ENCODE data around the gene ADAM33. TPM values are rescaled to one million over a fixed set of nuclear protein-coding genes. Genes with fewer than 3 reads are reported as not detected.

Gene ADAM33
- total RNA-seq, 1 experiment from 2014 or later = not detected

DNA sequence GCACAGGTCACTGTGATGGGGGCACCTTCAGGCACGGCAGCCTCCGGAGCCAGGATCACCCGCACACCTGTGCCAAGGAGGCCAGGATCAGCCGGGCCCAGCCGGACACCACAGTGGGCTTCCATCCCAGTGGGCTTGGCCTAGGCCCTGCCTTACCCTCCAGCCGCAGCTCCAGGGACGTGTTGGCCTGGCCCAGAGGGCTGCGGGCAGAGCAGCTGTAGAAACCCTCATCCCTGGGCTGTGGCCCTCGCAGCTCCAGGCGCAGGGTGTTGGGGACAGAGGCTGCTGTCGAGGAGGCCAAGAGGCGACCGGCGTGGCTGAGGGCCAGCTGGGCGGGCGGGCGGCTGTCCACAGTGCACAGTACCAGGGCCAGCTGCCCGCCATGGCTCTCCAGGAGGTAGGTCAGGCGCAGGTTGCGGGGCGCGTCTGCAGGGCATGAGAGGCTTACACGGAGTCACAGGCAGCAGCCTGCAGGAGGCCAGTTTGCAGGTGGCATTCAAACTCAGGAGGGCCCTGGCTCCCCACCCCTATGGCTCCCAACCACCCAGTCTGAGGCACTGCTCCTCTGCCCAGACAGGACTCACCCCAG lies 11.0 kb upstream of the ADAM33 start:
- in situ Hi-C loops (cut with HindIII; ENCODE audit: low pct_unique_long_range_greater_than_20kb, low sequenced_read_pairs) = no loop called here

DNA sequence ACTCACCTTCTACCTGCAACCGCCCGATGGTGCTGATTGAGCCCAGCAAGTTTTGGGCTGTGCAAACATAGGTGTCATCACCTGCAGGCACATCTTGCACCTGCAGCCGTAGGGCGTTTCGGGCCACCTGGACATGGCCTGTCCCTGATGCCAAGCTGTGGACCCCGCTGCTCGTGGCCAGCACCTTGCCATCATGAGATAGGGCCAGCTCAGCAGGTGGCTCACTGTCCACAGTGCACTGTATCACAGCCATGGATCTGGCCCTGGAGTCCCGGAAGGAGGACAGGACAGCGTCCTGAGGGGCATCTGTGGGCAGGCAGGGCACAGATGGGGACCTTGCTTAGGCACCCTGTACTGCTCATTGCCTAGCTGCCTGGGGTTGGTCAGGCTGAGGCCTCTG lies 10.1 kb upstream of the ADAM33 start:
- no peak for DNase-seq (ENCODE audit: low read depth)
- in situ Hi-C loops (cut with HindIII; ENCODE audit: low pct_unique_long_range_greater_than_20kb, low sequenced_read_pairs) = no loop called here

More for the DNA sequence above, 11.0 kb upstream of the ADAM33 start:
- no peak for DNase-seq (ENCODE audit: low read depth)

DNA sequence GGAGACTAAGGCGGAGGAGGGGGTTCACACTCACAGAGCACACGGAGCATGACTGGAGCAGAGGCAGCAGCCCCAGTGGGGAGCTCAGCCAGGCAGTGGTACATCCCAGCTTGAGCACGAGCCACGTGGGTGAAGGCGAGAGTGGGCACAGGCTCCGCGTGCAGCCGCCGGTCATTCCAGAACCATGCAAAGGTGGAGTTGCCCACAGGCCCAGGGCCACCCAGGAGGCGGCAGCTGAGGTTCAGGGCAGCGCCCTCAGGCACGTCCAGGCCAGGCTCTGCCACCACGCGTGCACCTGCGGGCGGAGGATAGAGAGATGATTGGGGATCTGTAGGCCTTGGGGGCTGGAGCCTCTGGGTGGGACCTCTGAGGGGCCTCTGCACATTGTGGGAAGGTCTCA lies 9.5 kb upstream of the ADAM33 start:
- in situ Hi-C loops (cut with HindIII; ENCODE audit: low pct_unique_long_range_greater_than_20kb, low sequenced_read_pairs) = no loop called here
- no peak for DNase-seq (ENCODE audit: low read depth)

DNA sequence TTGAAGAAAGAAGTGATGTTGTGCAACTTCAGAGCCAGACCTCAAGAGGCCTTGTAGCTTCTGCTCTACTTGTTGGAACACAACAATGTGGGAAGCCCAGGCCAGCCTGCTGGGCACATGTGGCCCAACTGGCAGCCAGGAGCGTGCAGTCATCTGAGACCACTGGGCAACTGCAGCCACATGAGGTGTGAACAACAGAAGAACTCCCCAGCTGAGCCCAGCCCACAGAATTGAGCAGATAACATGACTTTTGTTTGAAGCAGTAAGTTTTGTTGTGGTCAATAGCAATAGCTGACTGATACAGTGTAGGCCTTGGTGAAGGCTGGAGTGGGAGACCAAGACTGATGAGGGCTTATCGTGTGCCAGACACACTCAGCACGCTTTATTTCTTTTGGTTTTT lies 8.6 kb upstream of the ADAM33 start:
- DNase-seq (ENCODE audit: low read depth) = no peak
- in situ Hi-C loops (cut with HindIII; ENCODE audit: low pct_unique_long_range_greater_than_20kb, low sequenced_read_pairs) = no loop called here

DNA sequence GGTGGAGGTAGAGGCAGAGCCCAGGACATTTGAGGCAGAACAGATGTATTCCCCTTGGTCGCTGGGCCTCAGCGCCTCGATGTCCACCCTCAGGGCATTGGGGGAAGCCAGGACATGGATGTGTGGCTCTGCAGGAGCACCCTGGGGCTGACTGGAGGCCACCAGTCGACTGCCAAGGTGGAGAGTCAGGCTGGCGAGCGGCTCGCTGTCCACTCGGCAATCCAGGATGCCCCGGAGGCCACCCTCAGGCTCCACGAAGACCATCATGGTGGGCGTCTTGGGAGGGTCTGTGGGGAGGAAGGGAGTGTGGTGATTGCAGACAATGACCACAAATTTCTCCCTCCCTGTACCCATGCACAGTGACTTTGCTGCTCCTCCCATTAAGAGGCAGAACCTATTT lies 8.2 kb upstream of the ADAM33 start:
- in situ Hi-C loops (cut with HindIII; ENCODE audit: low pct_unique_long_range_greater_than_20kb, low sequenced_read_pairs) = no loop called here
- no peak for DNase-seq (ENCODE audit: low read depth)

DNA sequence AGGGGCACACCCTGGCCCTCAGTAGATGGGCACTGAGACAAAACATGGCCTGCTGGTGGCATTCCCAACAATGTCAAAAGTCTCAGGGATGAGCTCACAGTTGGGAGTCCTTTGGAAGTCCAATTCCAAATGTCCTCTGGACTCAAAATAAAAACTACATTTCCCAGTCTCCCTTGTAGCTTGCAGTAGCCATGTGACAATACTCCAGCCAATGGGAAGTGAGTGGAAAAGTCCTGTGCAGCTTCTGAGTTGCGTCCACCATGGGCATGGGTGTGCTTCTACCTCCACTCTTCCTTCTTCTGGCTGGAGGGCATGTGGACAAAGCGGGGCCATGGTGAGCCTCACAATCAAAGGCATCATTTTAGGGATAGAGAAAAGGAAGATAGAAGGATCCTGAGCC lies 5.8 kb upstream of the ADAM33 start:
- in situ Hi-C loops (cut with HindIII; ENCODE audit: low pct_unique_long_range_greater_than_20kb, low sequenced_read_pairs) = no loop called here
- DNase-seq (ENCODE audit: low read depth) = no peak

DNA sequence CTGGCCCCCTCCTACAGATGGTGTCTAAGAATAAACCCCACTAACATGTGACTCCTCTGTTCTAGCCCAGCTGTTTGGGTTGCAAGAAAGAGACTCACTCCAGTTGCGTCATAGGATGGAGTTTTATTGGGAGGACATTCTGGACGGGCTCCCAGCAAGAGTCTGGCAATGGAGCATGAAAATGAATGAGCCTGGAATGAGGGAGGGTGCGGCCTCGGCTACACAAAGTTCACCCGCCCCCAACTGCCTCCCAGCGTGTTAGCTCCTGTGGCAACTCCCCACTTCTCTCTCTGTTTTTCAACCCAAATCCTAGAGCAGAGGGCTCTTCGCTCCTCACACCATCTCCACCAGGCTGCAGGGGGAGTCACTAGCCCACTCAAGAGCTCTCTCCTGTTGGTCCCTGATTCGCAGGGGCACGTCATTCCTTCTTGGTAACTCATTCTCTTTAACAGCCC lies 5.1 kb upstream of the ADAM33 start:
- DNase-seq (ENCODE audit: low read depth) = peak; percentile 23
- in situ Hi-C loops (cut with HindIII; ENCODE audit: low pct_unique_long_range_greater_than_20kb, low sequenced_read_pairs) = no loop called here

DNA sequence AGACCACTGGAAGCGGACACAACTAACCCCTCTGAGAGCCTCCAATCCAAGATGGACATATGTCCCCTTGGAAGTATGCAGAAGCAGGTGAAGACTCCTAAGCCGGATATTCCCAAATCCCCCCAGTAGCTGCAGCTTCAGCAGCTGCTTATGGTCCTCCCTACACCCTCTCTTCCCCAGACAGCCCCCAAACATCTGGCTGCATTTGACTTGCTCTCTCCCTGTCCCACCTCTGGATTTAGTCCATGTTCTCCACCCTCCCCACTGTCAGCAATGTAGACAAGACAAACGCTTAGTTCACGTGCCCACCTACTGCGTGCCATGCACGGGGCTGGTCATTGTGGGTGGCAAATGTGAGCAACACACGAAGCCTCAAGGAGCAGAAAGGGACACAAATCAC lies 4.6 kb upstream of the ADAM33 start:
- DNase-seq (ENCODE audit: low read depth) = no peak
- in situ Hi-C loops (cut with HindIII; ENCODE audit: low pct_unique_long_range_greater_than_20kb, low sequenced_read_pairs) = no loop called here

DNA sequence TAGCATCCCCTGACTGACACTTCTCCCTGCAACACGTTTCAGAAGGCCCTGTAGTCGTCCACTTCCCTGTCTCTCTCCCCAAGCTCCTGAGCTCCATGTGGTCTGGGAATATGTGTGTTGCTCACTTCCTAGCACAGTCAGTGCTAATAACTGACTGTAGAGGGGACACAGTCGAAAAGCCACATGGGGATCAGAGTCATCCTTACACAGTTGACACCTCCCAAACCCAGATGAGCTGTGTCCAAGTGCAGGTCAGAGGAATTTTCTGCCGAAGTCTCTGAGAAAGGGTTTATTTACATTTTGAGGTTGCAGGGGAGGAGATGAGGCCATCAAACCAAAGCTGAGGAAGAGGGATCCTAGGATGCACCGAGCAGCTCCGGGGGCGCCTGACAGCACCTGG lies 3.5 kb upstream of the ADAM33 start:
- in situ Hi-C loops (cut with HindIII; ENCODE audit: low pct_unique_long_range_greater_than_20kb, low sequenced_read_pairs) = no loop called here
- no peak for DNase-seq (ENCODE audit: low read depth)

DNA sequence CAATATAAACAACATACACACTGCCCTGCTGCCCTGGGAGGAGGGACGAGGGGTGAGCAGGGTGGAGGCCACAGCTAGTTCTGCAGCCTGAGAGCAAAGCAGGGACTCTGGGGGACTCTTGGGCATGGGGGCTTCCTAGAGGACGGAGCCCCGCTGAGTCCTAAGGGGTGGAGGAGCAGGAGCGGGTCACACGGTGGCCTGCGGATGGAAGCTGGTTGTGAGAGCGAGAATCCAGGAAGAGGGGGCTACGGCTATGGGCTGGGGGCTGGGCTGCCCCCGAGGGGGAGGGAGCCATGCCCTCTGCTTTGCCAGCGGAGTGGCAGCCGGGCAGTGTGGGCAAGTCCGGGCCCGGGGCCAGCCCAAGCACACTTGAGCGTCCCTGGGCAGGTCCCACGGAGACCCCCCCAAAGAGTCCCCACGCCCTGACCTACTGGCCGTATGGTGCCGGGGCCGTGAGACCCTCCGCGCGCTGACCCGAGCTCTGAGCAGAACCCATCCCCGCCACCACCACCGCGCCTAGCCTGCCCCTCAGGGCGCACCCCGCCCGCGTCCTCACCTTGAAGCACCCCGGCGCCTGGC lies 369 bp downstream of the ADAM33 start:
- no peak for DNase-seq (ENCODE audit: low read depth)
- in situ Hi-C loops (cut with HindIII; ENCODE audit: low pct_unique_long_range_greater_than_20kb, low sequenced_read_pairs) = no loop called here

DNA sequence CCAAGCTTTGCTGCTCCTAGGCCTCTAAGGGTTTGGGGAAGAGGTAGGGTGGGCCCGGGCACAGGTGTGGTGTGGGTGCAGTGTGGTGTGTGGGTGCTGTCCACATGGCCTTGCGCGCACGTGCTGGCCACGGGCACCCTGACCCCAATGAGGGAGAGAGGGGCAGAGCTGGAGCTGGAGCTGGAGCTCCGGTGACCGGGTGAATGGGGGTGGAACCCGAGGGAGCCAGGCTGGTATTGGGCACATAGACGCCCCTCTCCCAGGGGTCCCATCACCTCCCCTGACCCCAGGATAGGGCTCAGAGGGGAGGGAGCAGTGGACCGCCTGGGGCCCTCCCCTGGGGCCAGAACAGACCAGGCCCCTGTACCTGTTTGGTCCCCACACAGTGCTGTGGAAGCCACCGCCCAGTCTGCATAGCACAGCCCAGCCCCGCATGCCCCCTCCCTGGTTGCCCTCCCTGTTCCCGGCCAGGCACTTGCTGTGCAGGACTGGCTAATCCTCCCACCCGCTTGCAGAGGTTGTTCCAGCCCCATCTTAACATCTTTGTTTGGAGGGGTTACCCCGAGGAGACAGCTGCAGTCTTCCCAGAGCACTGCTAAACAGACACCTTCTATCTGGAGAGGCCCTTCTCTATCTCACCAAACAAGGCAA lies 984 bp downstream of the ADAM33 start:
- DNase-seq (ENCODE audit: low read depth) = no peak
- in situ Hi-C loops (cut with HindIII; ENCODE audit: low pct_unique_long_range_greater_than_20kb, low sequenced_read_pairs) = no loop called here

DNA sequence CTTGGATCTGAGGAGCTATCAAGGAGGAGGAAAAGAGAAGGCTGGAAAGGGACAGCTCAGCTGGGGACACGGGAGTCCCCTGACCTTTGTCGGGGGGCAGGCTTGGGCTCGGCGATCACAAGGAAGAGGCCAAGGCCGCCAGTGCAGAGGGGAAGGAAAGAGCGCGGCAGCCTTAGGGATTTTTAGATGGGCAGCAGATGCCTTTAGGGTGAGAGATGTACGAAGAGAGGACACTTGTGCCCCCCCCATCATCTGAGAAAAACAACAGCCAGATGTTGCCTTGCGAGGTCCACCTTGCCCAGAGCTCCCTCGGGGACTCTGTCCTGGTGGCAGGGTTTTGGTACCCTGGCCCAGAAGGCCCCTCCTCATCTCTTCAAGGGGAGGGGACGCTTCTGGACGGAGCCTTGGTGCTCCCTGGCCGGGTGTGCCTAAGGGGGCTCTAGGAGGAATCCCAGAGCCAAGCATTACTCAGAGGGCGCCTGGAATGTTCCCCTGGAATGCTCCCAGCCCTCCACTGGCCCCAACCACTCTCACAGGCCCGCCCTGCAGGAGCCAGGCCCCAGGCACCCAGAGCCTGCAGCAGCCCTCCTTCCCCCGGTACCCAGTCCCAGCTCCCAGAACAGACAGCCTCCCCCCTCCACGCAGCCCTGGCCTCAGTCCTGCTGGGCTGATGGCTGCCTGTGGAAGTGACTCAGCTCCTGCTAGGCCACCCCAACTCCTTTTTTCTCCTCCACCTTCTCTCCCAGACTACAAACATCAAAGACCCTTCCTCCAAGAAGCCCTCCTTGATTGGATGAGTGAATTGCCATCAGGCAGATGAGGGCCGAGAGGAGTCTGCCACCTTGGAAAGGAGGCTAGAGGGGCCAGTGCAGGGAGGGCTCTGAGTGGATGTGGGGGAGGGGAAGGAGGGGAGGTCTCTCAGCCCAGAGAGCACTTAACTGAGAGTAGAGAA lies 1.8 kb downstream of the ADAM33 start:
- in situ Hi-C loops (cut with HindIII; ENCODE audit: low pct_unique_long_range_greater_than_20kb, low sequenced_read_pairs) = no loop called here
- DNase-seq (ENCODE audit: low read depth) = no peak

DNA sequence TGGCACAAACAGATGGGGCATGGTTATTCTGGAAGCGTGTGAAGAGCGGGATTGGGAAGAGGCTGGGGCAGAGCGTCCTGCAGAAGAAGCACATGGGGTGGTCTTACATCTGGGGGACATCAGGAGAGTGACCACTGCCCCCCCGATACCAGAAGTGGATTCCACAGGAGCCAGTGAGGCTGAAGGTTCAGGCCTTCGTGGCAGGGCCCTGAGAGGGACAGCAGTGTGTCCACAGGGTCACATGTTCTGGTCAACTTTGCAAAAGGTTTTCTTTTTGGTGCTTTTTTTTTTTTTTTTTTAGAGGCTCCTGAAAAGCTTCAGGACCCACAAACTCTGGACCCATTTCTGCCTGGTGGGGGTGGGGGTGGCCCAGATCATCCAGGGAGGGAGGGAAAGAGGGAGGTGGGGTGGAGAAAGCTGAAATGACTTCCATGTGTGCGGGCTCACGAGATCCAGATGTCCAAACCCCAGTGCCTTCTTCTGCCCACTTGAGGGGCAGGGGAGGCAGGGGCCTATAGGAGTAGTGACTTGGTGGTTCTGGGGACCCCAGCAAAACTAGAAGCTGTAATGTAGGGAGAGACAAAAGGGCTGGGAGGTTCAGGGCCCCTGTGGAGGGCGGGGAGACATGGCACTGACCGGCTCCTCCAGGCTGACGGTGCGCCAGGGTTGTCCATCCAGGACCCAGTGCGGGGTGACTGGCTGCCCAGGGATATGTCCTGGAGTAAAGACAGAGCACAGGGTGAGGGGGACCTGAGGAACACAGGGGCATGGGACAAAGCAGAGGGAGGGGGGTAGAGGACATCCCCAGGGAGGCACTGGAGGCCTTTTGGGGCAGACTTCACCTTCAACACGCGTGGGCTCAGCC lies 2.7 kb downstream of the ADAM33 start:
- in situ Hi-C loops (cut with HindIII; ENCODE audit: low pct_unique_long_range_greater_than_20kb, low sequenced_read_pairs) = no loop called here
- no peak for DNase-seq (ENCODE audit: low read depth)

DNA sequence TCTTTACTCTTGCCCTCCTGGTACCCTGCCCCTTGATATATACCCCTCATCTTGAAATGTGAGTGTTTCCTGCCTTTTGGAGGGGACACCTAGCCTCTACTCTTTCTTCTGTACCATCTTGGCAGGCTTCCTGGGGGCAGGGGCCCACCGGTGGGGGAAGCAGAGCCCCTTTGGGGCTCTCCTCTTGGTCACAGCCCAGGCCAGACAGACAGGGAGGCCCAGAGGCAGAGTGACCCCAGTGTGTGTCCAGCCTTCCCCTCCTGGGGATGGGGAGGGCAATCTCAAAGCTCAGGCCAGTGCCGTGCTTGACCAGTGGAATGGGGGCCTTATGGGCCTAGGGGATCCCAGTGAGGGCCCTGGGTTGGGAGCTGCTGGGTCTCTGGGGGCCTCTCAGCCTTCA lies 3.6 kb downstream of the ADAM33 start:
- in situ Hi-C loops (cut with HindIII; ENCODE audit: low pct_unique_long_range_greater_than_20kb, low sequenced_read_pairs) = no loop called here
- DNase-seq (ENCODE audit: low read depth) = no peak

DNA sequence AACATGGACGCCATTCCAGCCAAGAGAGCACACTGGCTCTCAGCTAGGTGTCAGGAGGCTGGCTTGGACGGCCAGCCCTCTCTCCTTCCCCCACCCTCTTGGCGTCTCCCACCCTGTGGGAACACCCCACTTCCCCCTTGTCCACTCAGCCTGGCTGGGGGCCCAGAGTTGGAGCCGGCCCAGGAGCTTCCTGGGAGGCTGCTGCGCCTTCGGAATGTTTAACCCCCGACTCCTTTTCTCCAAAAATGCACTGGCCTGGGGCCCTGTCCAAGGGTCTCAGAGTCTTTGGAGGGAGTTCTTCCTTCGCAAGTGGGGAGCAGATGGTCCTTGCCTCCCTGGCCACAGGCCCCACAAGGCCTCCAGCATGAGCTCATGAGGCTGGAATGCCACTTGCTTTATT lies 4.1 kb downstream of the ADAM33 start:
- in situ Hi-C loops (cut with HindIII; ENCODE audit: low pct_unique_long_range_greater_than_20kb, low sequenced_read_pairs) = no loop called here
- DNase-seq (ENCODE audit: low read depth) = no peak

DNA sequence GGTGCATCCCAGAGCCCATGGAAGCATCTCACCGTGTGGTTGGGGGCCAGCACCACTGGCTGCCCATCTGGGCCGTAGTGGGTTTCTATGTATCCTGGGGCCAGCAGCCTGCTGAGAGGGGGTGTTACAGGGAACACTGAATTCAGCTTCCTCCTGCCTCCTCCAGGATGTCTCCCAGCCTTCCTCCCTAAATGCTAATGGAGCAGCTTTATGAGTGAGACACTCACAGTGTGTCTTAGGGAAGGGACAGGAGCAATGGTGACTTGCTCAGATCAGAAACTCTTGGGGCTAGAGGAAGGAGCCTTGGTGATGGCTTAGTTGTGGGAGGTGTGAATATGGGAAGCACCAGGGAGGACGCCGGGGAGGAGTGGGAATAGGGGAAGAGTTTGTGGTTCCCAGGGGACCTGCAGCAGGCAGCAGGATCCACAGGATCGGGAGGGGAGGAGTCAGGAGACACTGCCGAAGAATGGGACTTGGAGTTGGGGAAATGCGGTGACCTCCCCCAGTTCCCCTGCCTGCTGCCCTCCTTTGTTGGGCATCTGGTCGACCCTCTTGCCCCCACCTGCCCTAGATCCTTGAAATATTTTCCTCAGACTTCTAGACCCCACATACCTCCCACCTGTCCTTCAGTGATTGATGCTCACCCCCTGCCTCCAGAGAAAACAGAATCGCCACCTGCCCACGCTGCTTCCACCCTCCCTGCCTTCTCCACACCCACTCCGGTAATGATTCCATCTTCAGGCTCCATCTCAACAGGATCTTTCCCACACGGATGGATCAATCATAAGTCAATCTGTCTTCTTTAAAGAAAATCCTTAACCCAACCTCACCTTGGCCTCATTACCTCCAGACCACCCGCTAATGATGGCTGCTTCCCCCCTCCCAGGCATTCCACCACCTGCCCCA lies 6.6 kb downstream of the ADAM33 start:
- no peak for DNase-seq (ENCODE audit: low read depth)
- in situ Hi-C loops (cut with HindIII; ENCODE audit: low pct_unique_long_range_greater_than_20kb, low sequenced_read_pairs) = no loop called here

DNA sequence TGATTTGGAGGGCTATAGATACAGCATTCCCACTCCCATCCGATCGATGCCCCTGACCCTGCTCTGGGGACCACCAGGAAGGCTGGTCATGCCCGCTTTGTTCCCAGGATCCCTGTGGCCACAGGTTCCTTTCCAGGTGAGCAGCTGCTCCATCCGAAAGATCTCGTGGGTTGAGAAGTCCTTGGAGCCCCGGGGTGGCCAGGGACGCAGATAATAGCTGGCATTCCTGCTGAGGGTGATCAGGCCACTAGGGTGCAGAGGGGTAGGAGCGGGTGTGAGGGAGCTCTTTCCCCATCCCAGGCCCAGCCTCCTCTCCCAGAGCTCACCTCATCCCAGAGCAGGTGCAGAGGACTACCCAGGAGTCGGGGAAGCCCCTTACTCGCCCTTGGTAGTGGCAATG lies 7.4 kb downstream of the ADAM33 start:
- no peak for DNase-seq (ENCODE audit: low read depth)
- in situ Hi-C loops (cut with HindIII; ENCODE audit: low pct_unique_long_range_greater_than_20kb, low sequenced_read_pairs) = no loop called here
